HL-60/S4 treated with phorbol 12-myristate 13-acetate at 8.2 ng/mL for 4 days and 3 days (cell line): Measurements from ENCODE around the gene DNAH11.
"Not testable (repeated sequence)": the region's sequence is repeated elsewhere in the genome, so short reads cannot be mapped to it uniquely, and the experiment has no call there.

Source experiments
- in situ Hi-C: fragments of 300-500 bp; cut with MboI; formaldehyde crosslinking; loops from 2 replicates; pipeline ENCODE4 v1.15.0; 2022; ENCODE audit warnings: low sequenced_read_pairs

DNAH11 gene

GRCh38 chr7:21915140-21915539 is 372.3 kb downstream of the DNAH11 start:
- in situ Hi-C loops, result no loop called here

GRCh38 chr7:21916176-21916575 is 373.3 kb downstream of the DNAH11 start:
- in situ Hi-C loops, result no loop called here

GRCh38 chr7:21916629-21917028 is 373.8 kb downstream of the DNAH11 start:
- in situ Hi-C loops, result no loop called here

- in situ Hi-C loops, result no loop called here
These were observed 375.4 kb downstream of the DNAH11 start for GRCh38 chr7:21918216-21918615.

- in situ Hi-C loops, result no loop called here
These were observed 378.1 kb downstream of the DNAH11 start for GRCh38 chr7:21920936-21921335.

GRCh38 chr7:21922605-21923004 is 379.8 kb downstream of the DNAH11 start:
- in situ Hi-C loops, result no loop called here

GRCh38 chr7:21923658-21924057 is 380.8 kb downstream of the DNAH11 start:
- in situ Hi-C loops, result no loop called here

GRCh38 chr7:21926448-21926847 is 383.6 kb downstream of the DNAH11 start:
- in situ Hi-C loops, result no loop called here

- in situ Hi-C loops, result no loop called here
These were observed 384.9 kb downstream of the DNAH11 start for GRCh38 chr7:21927693-21928092.

- in situ Hi-C loops, result not testable (repeated sequence)
These were observed 390.5 kb downstream of the DNAH11 start for GRCh38 chr7:21933293-21933692.

GRCh38 chr7:21934808-21935207 is 392.0 kb downstream of the DNAH11 start:
- in situ Hi-C loops, result no loop called here

- in situ Hi-C loops, result no loop called here
These were observed 395.6 kb downstream of the DNAH11 start for GRCh38 chr7:21938463-21938862.

GRCh38 chr7:21939136-21939857 is 396.5 kb downstream of the DNAH11 start:
- in situ Hi-C loops, result no loop called here

- in situ Hi-C loops, result no loop called here
These were observed 397.1 kb downstream of the DNAH11 start for GRCh38 chr7:21939858-21940372.

GRCh38 chr7:21941611-21942141 is 398.8 kb downstream of the DNAH11 start:
- in situ Hi-C loops, result no loop called here

GRCh38 chr7:21942955-21943354 is 400.1 kb downstream of the DNAH11 start:
- in situ Hi-C loops, result no loop called here

GRCh38 chr7:21943436-21943835 is 400.6 kb downstream of the DNAH11 start:
- in situ Hi-C loops, result no loop called here

GRCh38 chr7:21944616-21945453 is 402.0 kb downstream of the DNAH11 start:
- in situ Hi-C loops, result no loop called here

- in situ Hi-C loops, result no loop called here
These were observed 402.8 kb downstream of the DNAH11 start, which contains the start of gene CDCA7L for GRCh38 chr7:21945454-21946221. TSS of gene CDCA7L (minus strand) at chr7:21945899. CDS start at chr7:21945804, 95 bp downstream.

- in situ Hi-C loops, result no loop called here
These were observed 403.4 kb downstream of the DNAH11 start for GRCh38 chr7:21946222-21946709.

GRCh38 chr7:21947056-21947455 is 404.2 kb downstream of the DNAH11 start:
- in situ Hi-C loops, result no loop called here
